Activated gamma-delta T cell (primary cell): ENCODE data around the gene STX1A.
"Not testable (repeated sequence)": the region's sequence is repeated elsewhere in the genome, so short reads cannot be mapped to it uniquely, and the experiment has no call there.

Source experiments
- DNase-seq: peaks from one replicate; lab custom pipeline; 2025; lab: John Stamatoyannopoulos, UW

The STX1A gene

GRCh38 chr7:73683056-73683787, 36.2 kb downstream of the STX1A start, which contains the start of the genes BUD23 and DNAJC30:
Gene BUD23, plus strand, starts transcription at chr7:73683597. Its CDS starts 29 bp downstream, at chr7:73683626.
Gene DNAJC30, minus strand, starts transcription at chr7:73683453. Its CDS starts 30 bp downstream, at chr7:73683423.
- DNase-seq, result peak; percentile 91

GRCh38 chr7:73682745-73683055, 36.8 kb downstream of the STX1A start:
- DNase-seq, result no peak

GRCh38 chr7:73681031-73681430, 38.4 kb downstream of the STX1A start:
- DNase-seq, result no peak

GRCh38 chr7:73680501-73680900, 39.0 kb downstream of the STX1A start:
- no peak for DNase-seq

GRCh38 chr7:73679709-73680108, 39.8 kb downstream of the STX1A start:
- no peak for DNase-seq

- no peak for DNase-seq
These were observed 40.6 kb downstream of the STX1A start for GRCh38 chr7:73678862-73679261.

GRCh38 chr7:73676062-73676461, 43.4 kb downstream of the STX1A start:
- not testable (repeated sequence) for DNase-seq

- no peak for DNase-seq
These were observed 44.9 kb downstream of the STX1A start for GRCh38 chr7:73674468-73675124.

GRCh38 chr7:73671857-73672445, 47.5 kb downstream of the STX1A start:
- no peak for DNase-seq

GRCh38 chr7:73671322-73671661, 48.2 kb downstream of the STX1A start:
- no peak for DNase-seq

GRCh38 chr7:73669858-73670385, 49.5 kb downstream of the STX1A start:
- DNase-seq, result no peak

- DNase-seq, result no peak
These were observed 50.2 kb downstream of the STX1A start for GRCh38 chr7:73669288-73669701.

- DNase-seq, result no peak
These were observed 50.6 kb downstream of the STX1A start for GRCh38 chr7:73668886-73669230.

GRCh38 chr7:73668103-73668885, 51.2 kb downstream of the STX1A start:
- DNase-seq, result no peak

GRCh38 chr7:73667344-73668102, 51.9 kb downstream of the STX1A start, which contains the start of gene VPS37D:
Gene VPS37D, plus strand, starts transcription at chr7:73667831. Its CDS starts 128 bp downstream, at chr7:73667959.
- peak; percentile 93 for DNase-seq

GRCh38 chr7:73663033-73663432, 56.4 kb downstream of the STX1A start:
- DNase-seq, result no peak

- not testable (repeated sequence) for DNase-seq
These were observed 58.9 kb downstream of the STX1A start for GRCh38 chr7:73660594-73660993.

- DNase-seq, result no peak
These were observed 59.5 kb downstream of the STX1A start for GRCh38 chr7:73659983-73660382.

- DNase-seq, result not testable (repeated sequence)
These were observed 64.2 kb downstream of the STX1A start for GRCh38 chr7:73655309-73655708.

- no peak for DNase-seq
These were observed 66.9 kb downstream of the STX1A start for GRCh38 chr7:73652541-73652949.

GRCh38 chr7:73650524-73650923, 68.9 kb downstream of the STX1A start:
- no peak for DNase-seq
